MV-4-11 (cell line): ENCODE data around the gene PRR35.
"Not testable (repeated sequence)": the region's sequence is repeated elsewhere in the genome, so short reads cannot be mapped to it uniquely, and the experiment has no call there.

Experiments used
- DNase-seq: peaks from one replicate; lab custom pipeline; 2025; lab: John Stamatoyannopoulos, UW

PRR35 gene

DNA sequence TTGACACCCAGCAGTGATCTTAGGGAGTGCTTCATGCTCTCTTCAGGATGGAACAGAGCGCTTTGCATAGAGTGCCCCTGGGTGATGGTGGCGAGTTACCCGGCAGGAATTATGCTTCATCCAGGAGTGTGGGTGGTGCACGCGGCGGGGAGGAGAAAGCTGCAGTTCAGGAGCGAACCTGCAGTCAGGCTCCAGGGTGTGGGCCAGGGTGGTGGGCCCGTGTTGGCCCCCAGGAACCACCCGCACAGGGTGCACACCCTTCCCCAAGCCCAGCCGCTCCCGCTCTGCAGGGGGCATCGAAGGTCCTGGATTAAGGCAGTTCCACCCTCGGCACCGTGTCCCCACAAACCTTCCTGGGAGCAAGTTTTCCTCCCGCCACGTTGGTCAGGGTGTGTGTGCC is 33.6 kb downstream of the PRR35 start:
- DNase-seq: no peak

DNA sequence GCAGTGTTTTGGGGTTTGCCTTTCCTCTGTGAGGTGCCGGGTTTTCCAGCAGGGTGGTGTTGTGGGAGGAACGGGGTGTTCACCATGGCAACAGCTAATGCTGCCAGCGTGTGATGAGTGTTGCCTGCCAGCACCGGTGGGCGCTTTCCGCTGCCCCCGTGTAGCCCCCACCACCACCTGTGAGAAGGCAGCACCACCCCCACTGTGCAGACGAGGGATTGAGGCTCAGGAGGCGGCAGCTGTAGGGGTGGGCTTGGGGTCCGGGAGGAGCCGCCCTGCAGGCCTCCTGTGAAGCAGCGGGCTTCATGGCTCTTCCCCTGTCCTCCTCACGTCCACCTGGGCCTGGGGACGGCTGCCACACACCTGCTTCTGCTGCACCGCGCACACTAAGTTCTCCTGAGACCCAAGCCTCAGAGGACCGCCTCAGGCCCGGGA is 34.9 kb downstream of the PRR35 start:
- no peak for DNase-seq

DNA sequence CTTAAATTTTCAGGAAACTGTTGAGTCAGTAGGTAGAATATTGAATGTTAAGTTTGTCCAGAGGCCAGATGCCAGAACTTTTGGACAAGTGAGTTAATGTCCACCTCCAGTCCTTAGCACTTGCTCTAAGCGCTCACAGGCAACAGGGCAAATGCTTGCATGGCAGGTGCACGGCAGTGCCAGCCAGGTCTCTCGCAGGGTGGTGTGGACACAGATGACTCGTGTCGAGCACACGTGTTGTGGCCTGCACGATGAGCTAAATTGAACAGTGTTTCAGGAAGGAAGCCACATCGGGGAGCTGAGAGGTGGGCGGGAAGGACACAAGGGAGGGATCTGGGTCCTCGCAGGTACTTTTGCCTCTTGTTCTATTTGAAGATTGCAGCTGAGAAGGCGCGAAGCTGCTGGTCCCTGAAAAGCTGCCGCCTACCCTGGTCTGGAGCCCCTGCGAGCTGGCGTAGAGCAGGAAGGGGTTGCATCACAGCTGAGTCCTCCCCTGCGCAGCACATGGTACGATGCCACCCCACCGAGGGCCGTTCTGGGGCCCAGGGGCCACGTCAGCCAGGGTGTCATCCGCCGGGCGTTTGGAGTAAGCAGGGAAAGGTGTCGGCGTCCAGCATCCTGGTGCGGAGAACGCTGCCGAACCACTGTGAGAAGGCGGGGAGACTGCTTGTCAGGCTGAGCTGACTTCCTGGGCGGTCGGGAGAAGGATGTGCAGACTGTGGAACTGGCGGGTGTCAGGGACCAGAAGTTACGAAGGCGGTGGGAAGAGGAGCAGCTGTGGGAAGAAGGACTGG is 35.9 kb downstream of the PRR35 start:
- DNase-seq: peak; percentile 31

DNA sequence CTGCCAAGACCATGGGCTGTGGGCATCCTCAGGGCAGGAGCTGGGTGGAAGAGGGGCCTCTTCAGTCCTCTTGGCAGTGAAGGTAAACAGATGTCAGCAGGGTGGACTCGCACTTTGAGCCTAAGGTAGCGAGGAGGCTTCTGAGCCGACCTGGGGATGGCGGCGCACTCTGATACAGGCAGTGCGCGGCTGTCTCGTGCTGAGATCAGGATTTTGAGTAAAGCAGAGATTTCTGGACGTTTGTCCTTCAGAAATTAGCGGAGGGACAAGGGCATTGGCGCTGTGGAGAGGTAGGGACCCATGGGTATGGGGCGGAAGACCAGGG is 36.5 kb downstream of the PRR35 start:
- no peak for DNase-seq

DNA sequence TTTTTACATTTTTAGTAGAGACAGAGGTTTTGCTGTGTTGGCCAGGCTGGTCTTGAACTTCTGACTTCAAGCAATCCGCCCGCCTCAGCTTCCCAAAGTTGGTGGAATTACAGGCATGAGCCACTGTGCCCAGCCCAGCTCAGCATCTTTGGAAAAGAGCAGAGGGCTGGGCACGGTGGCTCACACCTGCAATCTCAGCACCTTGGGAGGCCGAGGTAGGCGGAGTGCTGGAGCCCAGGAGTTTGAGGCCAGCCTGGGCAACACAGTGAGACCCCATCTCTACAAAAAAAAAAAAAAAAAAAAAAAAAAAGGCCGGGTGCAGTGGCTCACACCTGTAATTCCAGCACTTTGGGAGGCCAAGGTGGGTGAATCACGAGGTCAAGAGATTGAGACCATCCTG is 37.5 kb downstream of the PRR35 start:
- DNase-seq: not testable (repeated sequence)

DNA sequence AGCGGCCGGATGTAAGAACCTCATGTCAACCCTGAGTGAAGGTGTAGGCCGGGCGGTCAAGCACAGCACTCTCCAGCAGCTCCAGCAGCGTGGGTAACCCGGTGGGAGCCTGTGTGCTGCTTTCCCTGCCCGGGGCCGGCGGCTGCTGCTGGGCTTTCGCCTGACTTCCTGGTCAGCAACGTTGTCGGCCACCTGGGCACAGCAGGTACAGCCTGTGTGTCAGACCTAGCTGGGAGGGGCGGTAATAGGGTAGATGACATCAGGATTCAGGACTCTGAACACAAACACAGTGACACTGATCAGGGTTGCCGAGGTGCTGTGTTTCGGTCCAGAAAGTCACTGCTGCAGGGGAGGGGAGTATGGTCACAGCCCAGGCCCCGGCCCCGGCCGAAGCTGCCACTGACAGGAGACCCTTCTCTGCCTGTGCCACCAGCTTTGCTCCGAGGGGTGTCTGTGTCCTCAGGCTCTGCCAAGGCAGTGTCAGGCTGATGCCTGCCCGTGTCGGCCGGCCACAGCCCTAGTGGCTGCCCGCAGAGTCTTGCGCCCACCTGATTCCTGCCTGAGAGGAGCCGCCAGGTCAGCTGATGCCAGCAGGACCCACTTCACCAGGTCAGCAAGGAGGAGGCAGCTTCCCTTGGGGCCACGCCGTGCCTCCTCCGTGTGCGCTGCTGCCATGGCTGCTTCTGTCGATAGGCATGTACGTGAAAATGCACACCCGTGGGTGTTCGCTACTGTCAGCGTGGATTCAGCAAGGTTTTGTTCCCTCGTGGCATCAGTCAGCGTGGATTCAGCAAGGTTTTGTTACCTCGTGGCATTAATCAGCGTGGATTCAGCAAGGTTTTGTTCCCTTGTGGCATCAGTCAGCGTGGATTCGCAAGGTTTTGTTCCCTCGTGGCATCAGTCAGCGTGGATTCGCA is 38.9 kb downstream of the PRR35 start:
- DNase-seq: no peak

DNA sequence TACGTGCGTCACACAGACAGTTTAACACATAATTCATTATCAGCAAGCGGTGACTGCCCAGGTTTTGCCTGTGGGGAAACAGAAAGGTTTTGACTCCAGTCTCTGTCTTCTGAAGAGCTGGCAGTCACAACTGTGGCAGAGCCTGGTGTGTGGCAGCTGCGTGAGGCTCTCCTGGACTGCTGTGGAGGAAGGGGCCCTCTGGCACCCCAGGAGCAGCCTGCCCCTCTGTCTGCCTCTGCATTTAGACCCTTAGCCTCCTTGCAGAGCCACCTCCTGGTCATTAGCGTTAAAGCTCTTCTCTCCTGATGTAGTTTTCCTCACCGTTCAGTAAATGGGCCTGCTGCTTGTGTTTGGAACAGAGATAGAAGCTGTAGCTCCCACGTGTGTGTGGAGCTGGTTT is 40.6 kb downstream of the PRR35 start:
- DNase-seq: no peak

DNA sequence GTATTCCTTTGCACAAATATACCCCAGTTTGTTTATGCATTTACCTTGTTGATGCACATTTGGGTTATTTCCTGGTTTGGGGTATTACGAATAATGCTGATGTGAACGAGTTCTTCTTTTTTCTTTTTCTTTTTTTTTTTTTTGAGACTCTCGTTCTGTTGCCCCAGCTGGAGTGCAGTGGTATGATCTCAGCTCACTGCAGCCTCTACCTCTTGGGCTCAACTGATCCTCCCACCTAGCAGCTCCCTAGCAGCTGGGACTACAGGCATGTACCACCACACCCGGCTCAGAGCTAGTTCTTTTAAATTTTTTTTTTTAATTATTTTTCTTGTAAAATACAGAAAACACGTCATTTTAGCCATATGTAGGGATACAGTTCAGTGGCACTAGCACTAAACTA is 43.7 kb downstream of the PRR35 start:
- DNase-seq: no peak

DNA sequence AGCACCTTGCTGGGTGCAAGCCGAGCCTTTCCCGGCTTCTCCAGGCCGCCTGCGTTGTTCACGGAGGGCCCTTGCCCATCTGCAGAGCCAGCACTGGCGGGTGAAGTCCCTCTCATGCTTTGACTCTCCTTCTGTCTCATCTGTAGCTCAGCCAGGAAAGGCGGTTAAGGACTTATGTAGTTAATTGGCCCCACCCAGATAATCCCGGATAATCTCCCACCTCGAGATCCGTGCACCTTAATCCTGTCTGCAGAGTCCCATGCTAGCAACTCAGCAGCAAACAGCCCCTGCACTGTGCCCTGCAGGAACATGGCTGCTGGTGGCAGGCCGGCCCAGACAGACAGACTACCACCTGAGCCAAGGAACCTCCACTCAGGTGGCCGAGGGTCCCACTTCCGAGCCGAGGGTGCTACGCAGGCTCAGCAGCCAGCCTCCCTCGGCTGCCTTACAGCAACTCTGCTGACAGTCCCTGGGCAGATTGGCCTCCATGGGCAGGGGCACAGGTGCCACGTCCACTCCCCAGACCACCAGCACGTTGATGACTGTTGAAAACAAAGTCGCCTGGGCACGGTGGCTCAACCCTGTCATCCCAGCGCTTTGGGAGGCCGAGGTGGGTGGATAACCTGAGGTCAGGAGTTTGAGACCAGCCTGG is 46.6 kb downstream of the PRR35 start:
- no peak for DNase-seq

DNA sequence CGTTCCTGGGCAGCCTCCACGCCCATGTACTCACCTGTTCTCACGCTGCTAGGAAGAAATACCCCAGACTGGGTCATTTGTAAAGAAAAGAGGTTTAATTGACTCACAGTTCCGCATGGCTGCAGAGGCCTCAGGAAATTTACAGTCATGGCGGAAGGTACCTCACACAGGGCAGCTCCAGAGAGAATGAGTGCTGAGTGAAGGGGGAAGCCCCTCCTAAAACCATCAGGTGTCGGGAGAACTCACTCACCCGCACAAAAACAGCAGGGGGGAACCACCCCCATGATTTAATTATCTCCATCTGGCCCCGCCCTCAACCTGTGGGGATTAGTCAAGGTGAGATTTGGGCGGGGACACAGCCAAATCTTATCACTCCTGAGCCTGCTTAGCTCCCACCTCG is 47.8 kb downstream of the PRR35 start:
- no peak for DNase-seq

DNA sequence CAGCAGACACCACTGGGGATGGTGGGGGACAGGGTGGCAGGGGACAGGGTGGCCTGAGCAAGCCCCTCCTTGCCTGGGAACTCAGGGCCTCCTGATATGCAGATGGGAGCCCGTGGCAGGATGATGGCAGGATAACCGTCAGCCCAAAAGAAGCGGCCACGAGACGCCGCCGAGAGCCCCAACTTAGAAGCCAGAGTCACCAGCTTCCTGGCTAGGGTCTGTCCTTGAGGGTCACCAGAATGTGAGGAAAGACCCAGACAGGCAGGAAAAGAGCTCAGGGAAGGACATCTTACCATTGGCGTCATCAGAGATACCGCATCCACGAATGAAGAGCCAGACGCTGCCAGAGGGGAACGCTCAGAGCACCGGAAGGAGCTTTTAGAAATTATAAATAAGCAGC is 49.1 kb downstream of the PRR35 start:
- DNase-seq: no peak

DNA sequence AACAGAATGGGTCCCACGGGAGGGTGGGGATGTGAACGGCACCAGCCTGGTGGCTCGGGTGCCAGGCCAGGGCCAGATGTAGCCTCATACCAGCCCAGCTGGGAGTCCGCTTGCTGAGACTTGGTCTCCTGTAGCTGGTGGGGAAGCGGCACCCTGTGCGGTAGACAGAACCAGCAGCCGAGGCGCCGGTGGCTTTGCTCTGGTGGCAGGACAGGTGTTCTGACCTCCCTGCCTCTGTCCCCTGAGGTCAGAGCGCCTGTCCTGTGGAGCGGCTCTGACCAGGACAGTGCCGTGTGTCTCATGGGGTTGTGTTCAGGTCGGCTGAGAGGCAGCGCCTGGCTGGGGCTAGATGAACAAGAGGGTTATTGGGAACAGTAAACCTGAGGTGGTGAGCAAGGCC is 49.8 kb downstream of the PRR35 start:
- DNase-seq: no peak

DNA sequence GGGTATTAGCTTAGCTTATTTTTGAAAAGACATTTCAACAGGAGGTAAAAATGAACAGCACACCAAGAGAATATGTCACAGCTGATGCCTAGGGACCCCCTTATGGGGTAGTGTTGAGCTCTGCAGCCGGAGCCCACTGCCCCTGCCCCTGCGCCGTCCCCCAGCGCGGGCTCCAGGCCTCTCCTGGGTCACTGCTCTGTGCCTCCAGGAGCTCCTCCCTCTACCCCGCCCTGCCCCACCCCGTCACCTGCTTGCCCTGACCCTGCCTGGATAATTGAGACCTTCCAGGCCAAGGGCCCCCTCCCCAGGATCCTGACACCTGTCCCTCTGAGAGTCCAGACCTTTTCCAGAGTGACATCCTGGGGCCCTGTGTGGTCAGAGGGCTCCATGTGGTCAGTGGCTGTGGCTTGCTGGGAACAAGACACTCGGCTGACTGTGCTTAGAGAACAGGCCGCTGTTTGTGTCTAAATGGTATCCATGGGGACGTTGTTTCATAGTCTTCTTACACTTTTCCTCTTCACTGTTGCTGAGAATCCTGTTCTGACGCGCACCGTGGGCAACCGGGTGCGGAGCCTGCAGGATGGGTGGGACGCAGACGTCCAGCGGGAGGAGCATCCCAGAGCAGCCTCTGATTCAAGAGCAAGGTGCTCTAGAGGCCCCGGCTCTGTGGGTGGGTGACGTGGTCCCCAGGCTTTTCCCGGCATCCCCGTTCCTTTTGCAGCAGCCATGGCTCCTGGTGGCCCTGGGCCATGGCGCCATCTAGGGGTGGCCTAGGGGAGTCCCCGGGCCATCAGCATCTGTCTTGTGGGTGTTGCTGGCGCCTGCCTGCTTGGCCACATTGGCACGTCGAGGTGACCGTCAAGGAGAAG is 50.6 kb downstream of the PRR35 start:
- DNase-seq: no peak

DNA sequence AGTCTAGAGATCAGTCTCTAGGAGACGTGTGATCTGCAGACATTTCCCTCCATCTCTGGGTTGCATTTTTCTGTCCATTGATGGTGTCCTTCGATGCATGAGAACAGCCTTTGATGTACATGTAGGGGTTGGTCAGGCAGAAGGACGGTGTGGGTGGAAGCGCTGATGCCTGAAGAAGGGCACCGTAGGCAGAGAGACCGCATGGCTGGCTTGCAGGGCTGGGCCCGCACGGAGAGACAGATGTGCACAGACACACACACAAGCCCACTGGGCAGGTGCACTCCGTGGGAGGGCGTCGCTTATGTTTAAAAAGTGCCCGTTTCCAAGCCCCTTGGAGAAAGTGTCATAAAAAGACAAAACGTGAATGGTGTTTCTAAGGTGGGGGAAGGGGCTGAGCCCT is 54.9 kb downstream of the PRR35 start:
- DNase-seq: no peak
